GM12878 (cell line): ENCODE measurements around the gene OR5F1. TPM values are rescaled to one million over a fixed set of nuclear protein-coding genes. Genes with fewer than 3 reads are reported as not detected.

Source experiments
- ATAC-seq: fragments of 200-7000 bp; cut with Tn5 transposase; 3 replicates; pipeline ENCODE4 v1.9.1; 2020; ENCODE audit warnings: mild to moderate bottlenecking, moderate library complexity
- BruUV-seq: library from RNA; stranded (reverse); fragments of 400-500 nt; replicated peaks from 2 replicates; lab custom pipeline; 2021; lab: Mats Ljungman, UMichigan
- CTCF ChIA-PET: fragments of 300-600 bp; sonication (Branson Sonifier 250); formaldehyde crosslinking; extraction: SDS; loops from one replicate; lab custom pipeline; 2021; ENCODE audit warnings: inconsistent platforms; lab: Yijun Ruan, JAX
- POLR2A ChIA-PET: fragments of 350-600 bp; formaldehyde crosslinking; extraction: SDS; loops from one replicate; lab custom pipeline; 2021; ENCODE audit warnings: inconsistent platforms; lab: Charles Lee
- RAD21 ChIA-PET: fragments of 300-600 bp; sonication (Branson Sonifier 250); formaldehyde crosslinking; loops from one replicate; lab custom pipeline; 2023; ENCODE audit warnings: antibody characterized with exemption; ENCODE audit not compliant: unreplicated experiment; lab: Charles Lee
- SMC1A ChIA-PET: fragments of 300-600 bp; sonication (Branson Sonifier 250); formaldehyde crosslinking; loops from one replicate; lab custom pipeline; 2023; ENCODE audit not compliant: unreplicated experiment, uncharacterized antibody; lab: Charles Lee
- DNase-seq: peaks from one replicate; pipeline ENCODE4 v3.0.0-alpha.2; 2011; ENCODE audit warnings: low read depth, low spot score
- FAIRE-seq: peaks from 3 replicates; lab custom pipeline; 2011; peaks lifted over from hg19 to GRCh38; lab: Jason Lieb, UNC
- H2AFZ ChIP-seq: 2 replicates; pipeline ENCODE4 v1.6.0; 2011; ENCODE audit warnings: low read depth, low read length, control low read depth; ENCODE audit not compliant: control insufficient read depth
- H3K27ac ChIP-seq: 2 replicates; pipeline ENCODE4 v1.5.1; 2011; ENCODE audit warnings: control low read depth; ENCODE audit not compliant: control insufficient read depth, insufficient read depth
- H3K27me3 ChIP-seq, 2 experiments: replicated peaks in 1 of 2; 2 replicates each; pipeline versions ENCODE4 v1.6.0 to v1.6.1; 2011; ENCODE audit warnings: low read length in 1 of 2; ENCODE audit not compliant: control insufficient read depth in 2 of 2, insufficient read depth in 2 of 2
- H3K36me3 ChIP-seq, 2 experiments: 2 replicates each; pipeline ENCODE4 v1.5.1; 2011; ENCODE audit warnings: low read length in 1 of 2; ENCODE audit not compliant: control insufficient read depth in 2 of 2, insufficient read depth in 2 of 2
- H3K4me1 ChIP-seq: 2 replicates; pipeline ENCODE4 v1.6.1; 2011; ENCODE audit warnings: mild to moderate bottlenecking, low read length, moderate library complexity, mixed read lengths; ENCODE audit not compliant: control insufficient read depth, insufficient read depth
- H3K4me2 ChIP-seq: 2 replicates; pipeline ENCODE4 v1.6.0; 2011; ENCODE audit warnings: control low read depth; ENCODE audit not compliant: control insufficient read depth, insufficient read depth
- H3K4me3 ChIP-seq: fragments of 200-600 bp; sonication (generic); 2 replicates; pipeline ENCODE4 v1.5.1; 2016
- H3K79me2 ChIP-seq: 2 replicates; pipeline ENCODE4 v1.6.0; 2011; ENCODE audit warnings: low read length; ENCODE audit not compliant: control insufficient read depth, insufficient read depth
- H3K9ac ChIP-seq: 2 replicates; pipeline ENCODE4 v1.8.0; 2011; ENCODE audit warnings: low read length, control low read depth, mixed read lengths; ENCODE audit not compliant: control insufficient read depth, insufficient read depth
- H3K9me3 ChIP-seq: replicated peaks from 3 replicates; pipeline ENCODE4 v1.5.1; 2011; ENCODE audit warnings: mild to moderate bottlenecking, low read length; ENCODE audit not compliant: control insufficient read depth, insufficient read depth
- H4K20me1 ChIP-seq: 2 replicates; pipeline ENCODE4 v1.6.0; 2011; ENCODE audit not compliant: control insufficient read depth, insufficient read depth
- BCL11A ChIP-seq: IDR thresholded peaks from 2 replicates; pipeline ENCODE4 v1.6.1; 2011; ENCODE audit warnings: low read depth, low read length
- CBFB ChIP-seq: IDR thresholded peaks from 2 replicates; pipeline ENCODE4 v1.6.1; 2016; ENCODE audit warnings: antibody characterized with exemption, low read depth
- IRF3 ChIP-seq: fragments of 450-650 bp; IDR thresholded peaks from 2 replicates; pipeline ENCODE4 v1.6.1; 2014; ENCODE audit warnings: mild to moderate bottlenecking
- IRF5 ChIP-seq: fragments of 450-650 bp; IDR thresholded peaks from 2 replicates; pipeline ENCODE4 v1.6.1; 2017; ENCODE audit warnings: borderline replicate concordance
- LARP7 ChIP-seq: fragments of 450-650 bp; IDR thresholded peaks from 2 replicates; pipeline ENCODE4 v1.6.1; 2017; ENCODE audit warnings: mild to moderate bottlenecking
- MEF2B ChIP-seq: fragments of 450-650 bp; IDR thresholded peaks from 2 replicates; pipeline ENCODE4 v1.6.1; 2018; ENCODE audit warnings: mild to moderate bottlenecking, moderate library complexity; ENCODE audit not compliant: partially characterized antibody, poor library complexity, severe bottlenecking
- POLR2A ChIP-seq: IDR thresholded peaks from 2 replicates; pipeline ENCODE4 v1.6.1; 2011; ENCODE audit warnings: low read depth, mild to moderate bottlenecking, low read length
- RAD51 ChIP-seq: fragments of 450-650 bp; IDR thresholded peaks from 2 replicates; pipeline ENCODE4 v1.6.1; 2016; ENCODE audit warnings: moderate library complexity, mild to moderate bottlenecking, inconsistent platforms
- RELA ChIP-seq: fragments of 450-650 bp; IDR thresholded peaks from 2 replicates; pipeline ENCODE4 v1.8.0; 2014; ENCODE audit warnings: borderline replicate concordance; ENCODE audit not compliant: partially characterized antibody
- SIN3A ChIP-seq: IDR thresholded peaks from 2 replicates; pipeline ENCODE4 v1.6.1; 2012; ENCODE audit warnings: low read depth, low read length, improper control_type of control experiment
- TBL1XR1 ChIP-seq: IDR thresholded peaks from 2 replicates; pipeline ENCODE4 v1.6.1; 2012; ENCODE audit warnings: low read depth, low read length, improper control_type of control experiment
- TCF7 ChIP-seq: IDR thresholded peaks from 2 replicates; pipeline ENCODE4 v1.6.1; 2014; ENCODE audit warnings: antibody characterized with exemption, borderline replicate concordance
- USF1 ChIP-seq: IDR thresholded peaks from 2 replicates; pipeline ENCODE4 v1.6.1; 2011; ENCODE audit warnings: borderline replicate concordance, low read depth, mild to moderate bottlenecking, moderate library complexity, mixed read lengths, low read length; ENCODE audit not compliant: insufficient read depth; ENCODE audit errors: extremely low read length
- ZNF24 ChIP-seq: fragments of 450-650 bp; IDR thresholded peaks from 2 replicates; pipeline ENCODE4 v1.6.1; 2017; ENCODE audit warnings: antibody characterized with exemption, mild to moderate bottlenecking
- ZSCAN29 ChIP-seq: fragments of 450-650 bp; IDR thresholded peaks from 2 replicates; pipeline ENCODE4 v1.6.1; 2017; ENCODE audit warnings: mild to moderate bottlenecking, moderate library complexity
- WGBS: methylation state at CpG from one replicate; pipeline ENCODE4 v1.1.6; 2016; ENCODE audit warnings: low lambda C conversion rate; ENCODE audit not compliant: insufficient replicate concordance, insufficient coverage; ENCODE audit errors: missing lambda C conversion rate; 5-methylcytosine and 5-hydroxymethylcytosine counted together
- in situ Hi-C: fragments of 300-500 bp; cut with MboI; formaldehyde crosslinking; loops from 9 replicates; pipeline ENCODE4 v1.14.3; 2018; ENCODE audit warnings: mixed read lengths
- intact Hi-C: fragments of 100-400 bp; cut with micrococcal nuclease; formaldehyde crosslinking; loops from one replicate; pipeline ENCODE4 v1.14.2; 2022; ENCODE audit not compliant: unreplicated experiment
- polyA plus RNA-seq, 11 experiments: library from polyadenylated mRNA; depleted of rRNA in 4 of 11; unstranded in 6 of 11; stranded (reverse) in 5 of 11; fragments of >200 nt; fragmentation: Nextera tagmentation in 4 of 11; fragmentation: Illumina TruSeq in 1 of 11; extraction: Ambion mirVana in 4 of 11; extraction: Trizol in 1 of 11; gene quantifications; 1 replicate in 1 of 11; 2 replicates in 10 of 11; pipeline versions ENCODE4 v1.2.1 to v1.2.3, GENCODE V29; 2011 to 2016; ENCODE audit warnings: inconsistent platforms in 2 of 11, missing spikeins in 2 of 11, low read depth in 1 of 11
- total RNA-seq, 4 experiments: library from RNA; depleted of rRNA in 3 of 4; stranded (reverse); fragments of >200 nt in 3 of 4; fragmentation: Illumina TruSeq in 1 of 4; extraction: Trizol in 1 of 4; gene quantifications; 2 replicates each; pipeline versions ENCODE4 v1.2.1 to v1.2.3, GENCODE V29; 2013 to 2021

Gene OR5F1
- total and polyA plus RNA-seq, 10 of the 15 experiments (the other 5 are each of a cell fraction or from before 2014, with no cell fraction given) = not detected

- ChIA-PET SMC1A (interaction anchor here (0.9 to 1.0 kb wide), 2 partner anchors 11 to 826 kb away, joined by 3 to 8 read pairs; no protein-coding TSS in a partner anchor), POLR2A (no interaction called here), RAD21 (no interaction called here), CTCF (no interaction called here)
- Histone ChIP-seq H3K36me3 (no peaks in the 10 kb centered on the region), H2AFZ (no peak overlapping the region), H4K20me1 (no peaks in the 10 kb centered on the region), H3K27me3 (no peaks in the 10 kb centered on the region), H3K4me2 (no peak overlapping the region), H3K4me1 (no peaks in the 10 kb centered on the region), H3K9ac (no peak overlapping the region), H3K79me2 (no peaks in the 10 kb centered on the region), H3K9me3 (no peaks in the 10 kb centered on the region), H3K27ac (no peak overlapping the region), H3K4me3 (no peak overlapping the region)
- FAIRE-seq = no peak
- TF ChIP-seq MEF2B = no peak
- TF ChIP-seq USF1 = no peak
- TF ChIP-seq ZNF24 = no peak
- no peak for TF ChIP-seq RELA
- TF ChIP-seq TBL1XR1 = no peak
- TF ChIP-seq ZSCAN29 = no peak
- in situ Hi-C loops (no loop called here), intact Hi-C loops (loop anchor here (5.0 kb wide), 1 partner anchor 239 kb away; no protein-coding TSS in a partner anchor)
- no peak for DNase-seq
- ATAC-seq = no peak
- WGBS = 0% methylated on average over 4 of the region's 4 CpGs
- no TSS peak for BruUV-seq
These were observed 37.9 kb downstream of the OR5F1 start for GRCh38 chr11:55956521-55956920.

- 4% methylated on average over 4 of the region's 4 CpGs for WGBS
- intact Hi-C loops (no loop called here), in situ Hi-C loops (loop anchor here (25.0 kb wide), 1 partner anchor 1313 kb away; no protein-coding TSS in a partner anchor)
- H3K27ac ChIP-seq = no peak overlapping the region
- no peaks in the 10 kb centered on the region for H3K9me3 ChIP-seq
- POLR2A ChIA-PET = no interaction called here
- H3K4me2 ChIP-seq = no peak overlapping the region
- no peak for ATAC-seq
- no peak overlapping the region for H3K4me3 ChIP-seq
- DNase-seq = no peak
- CTCF ChIA-PET = interaction anchor here (1.2 kb wide), 1 partner anchor 834 kb away, joined by 3 read pairs; no protein-coding TSS in a partner anchor
- H3K79me2 ChIP-seq = no peaks in the 10 kb centered on the region
- RAD21 ChIA-PET = interaction anchor here (1.0 kb wide), 1 partner anchor 834 kb away, joined by 3 read pairs; no protein-coding TSS in a partner anchor
- no peaks in the 10 kb centered on the region for H3K27me3 ChIP-seq
- no peaks in the 10 kb centered on the region for H3K36me3 ChIP-seq
- H2AFZ ChIP-seq = no peak overlapping the region
- H3K9ac ChIP-seq = no peak overlapping the region
- H4K20me1 ChIP-seq = no peaks in the 10 kb centered on the region
- no peaks in the 10 kb centered on the region for H3K4me1 ChIP-seq
- no peak for FAIRE-seq
- no TSS peak for BruUV-seq
- SMC1A ChIA-PET = interaction anchor here (0.9 kb wide), 1 partner anchor 833 kb away, joined by 3 read pairs; no protein-coding TSS in a partner anchor
- no peak for TF ChIP-seq SIN3A
- no peak for TF ChIP-seq TCF7
- no peak for TF ChIP-seq BCL11A
- no peak for TF ChIP-seq USF1
- TF ChIP-seq LARP7 = no peak
- TF ChIP-seq IRF5 = no peak
- no peak for TF ChIP-seq CBFB
- no peak for TF ChIP-seq POLR2A
- no peak for TF ChIP-seq IRF3
- no peak for TF ChIP-seq RAD51
These were observed 45.1 kb downstream of the OR5F1 start for GRCh38 chr11:55949330-55949729.
